KG1 (cell line): ENCODE results near the gene USP10.

Source experiments
- DNase-seq: peaks from one replicate; lab custom pipeline; 2025; lab: John Stamatoyannopoulos, UW

Gene USP10

GRCh38 chr16:84699147-84699711 is 571 bp upstream of the USP10 start:
- DNase-seq = no peak

- DNase-seq = no peak
Measured at GRCh38 chr16:84700446-84701300, 873 bp downstream of the USP10 start.

- no peak for DNase-seq
Measured at GRCh38 chr16:84703681-84704080, 3.9 kb downstream of the USP10 start.

- DNase-seq = no peak
Measured at GRCh38 chr16:84704253-84704652, 4.5 kb downstream of the USP10 start.

- no peak for DNase-seq
Measured at GRCh38 chr16:84706856-84707255, 7.1 kb downstream of the USP10 start.

- no peak for DNase-seq
Measured at GRCh38 chr16:84709609-84710008, 9.8 kb downstream of the USP10 start.

- DNase-seq = no peak
Measured at GRCh38 chr16:84710686-84711085, 10.9 kb downstream of the USP10 start.

- DNase-seq = no peak
Measured at GRCh38 chr16:84712138-84712671, 12.4 kb downstream of the USP10 start.

GRCh38 chr16:84712801-84713775 is 13.3 kb downstream of the USP10 start:
- DNase-seq = no peak

GRCh38 chr16:84714028-84714427 is 14.2 kb downstream of the USP10 start:
- no peak for DNase-seq

GRCh38 chr16:84715424-84715823 is 15.6 kb downstream of the USP10 start:
- no peak for DNase-seq

GRCh38 chr16:84715854-84716253 is 16.1 kb downstream of the USP10 start:
- no peak for DNase-seq

- DNase-seq = no peak
Measured at GRCh38 chr16:84716740-84717139, 16.9 kb downstream of the USP10 start.

- DNase-seq = no peak
Measured at GRCh38 chr16:84717484-84717883, 17.7 kb downstream of the USP10 start.

GRCh38 chr16:84720177-84720579 is 20.4 kb downstream of the USP10 start:
- no peak for DNase-seq

- no peak for DNase-seq
Measured at GRCh38 chr16:84722068-84722467, 22.3 kb downstream of the USP10 start.

GRCh38 chr16:84723906-84724305 is 24.1 kb downstream of the USP10 start:
- DNase-seq = no peak

- DNase-seq = no peak
Measured at GRCh38 chr16:84724606-84725309, 25.0 kb downstream of the USP10 start.

- DNase-seq = no peak
Measured at GRCh38 chr16:84725481-84726078, 25.8 kb downstream of the USP10 start.

- DNase-seq = peak; percentile 85
Measured at GRCh38 chr16:84726079-84726668, 26.4 kb downstream of the USP10 start.
